SH-SY5Y (cell line): ENCODE measurements around the gene PACS1.

Source experiments
- GATA2 ChIP-seq: IDR thresholded peaks from 2 replicates; pipeline ENCODE4 v1.6.1; 2011; ENCODE audit warnings: mild to moderate bottlenecking, low read depth, low read length
- GATA3 ChIP-seq: IDR thresholded peaks from 2 replicates; pipeline ENCODE4 v1.6.1; 2011; ENCODE audit warnings: low read depth, mild to moderate bottlenecking, low read length, moderate library complexity

PACS1 gene

GRCh38 chr11:66258473-66258893 lies 188.4 kb downstream of the PACS1 start:
- no peak for TF ChIP-seq GATA3
- no peak for TF ChIP-seq GATA2

GRCh38 chr11:66259225-66259624 lies 189.2 kb downstream of the PACS1 start:
- no peak for TF ChIP-seq GATA2
- TF ChIP-seq GATA3, result no peak

- TF ChIP-seq GATA2 (no peak), GATA3 (no peak)
Observed at GRCh38 chr11:66259956-66260355, 189.9 kb downstream of the PACS1 start.

GRCh38 chr11:66261578-66261977 lies 191.5 kb downstream of the PACS1 start:
- no peak for TF ChIP-seq GATA3
- no peak for TF ChIP-seq GATA2

- TF ChIP-seq GATA2 (no peak), GATA3 (no peak)
Observed at GRCh38 chr11:66262191-66262590, 192.1 kb downstream of the PACS1 start.

- TF ChIP-seq GATA2 (no peak), GATA3 (no peak)
Observed at GRCh38 chr11:66262696-66263095, 192.6 kb downstream of the PACS1 start.

GRCh38 chr11:66263231-66263630 lies 193.2 kb downstream of the PACS1 start:
- no peak for TF ChIP-seq GATA2
- no peak for TF ChIP-seq GATA3

GRCh38 chr11:66263785-66264184 lies 193.7 kb downstream of the PACS1 start:
- TF ChIP-seq GATA2 (no peak), GATA3 (no peak)

GRCh38 chr11:66264383-66264782 lies 194.3 kb downstream of the PACS1 start:
- TF ChIP-seq GATA2 (no peak), GATA3 (no peak)

GRCh38 chr11:66264914-66265313 lies 194.8 kb downstream of the PACS1 start:
- TF ChIP-seq GATA2 (no peak), GATA3 (no peak)

- no peak for TF ChIP-seq GATA3
Observed at GRCh38 chr11:66265531-66266377, 195.7 kb downstream of the PACS1 start.

- TF ChIP-seq GATA2, result no peak
- no peak for TF ChIP-seq GATA3
Observed at GRCh38 chr11:66266378-66267038, 196.4 kb downstream of the PACS1 start.

- TF ChIP-seq GATA2 (no peak), GATA3 (no peak)
Observed at GRCh38 chr11:66267039-66267378, 196.9 kb downstream of the PACS1 start.

GRCh38 chr11:66267379-66268243 lies 197.5 kb downstream of the PACS1 start:
- TF ChIP-seq GATA2 (no peak), GATA3 (no peak)
